ENCODE measurements around the gene ADGRG6.

ADGRG6 gene

DNA sequence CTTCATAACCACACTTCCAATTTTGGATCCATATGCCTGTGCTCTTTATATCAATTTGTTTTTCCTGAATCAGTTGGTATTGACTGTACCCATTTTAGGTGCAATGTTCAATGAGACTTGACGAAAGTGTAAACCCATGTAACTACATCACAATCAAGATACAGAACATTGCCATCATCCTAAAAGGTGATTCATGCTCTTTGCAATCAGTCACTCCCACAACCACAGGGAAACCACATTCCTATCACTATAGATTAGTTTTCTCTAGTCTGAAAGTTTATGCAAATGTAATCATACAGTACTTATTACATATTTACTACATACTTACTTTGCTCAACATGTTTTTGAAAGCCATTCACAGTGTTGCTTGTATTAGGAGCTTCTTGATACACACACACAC, 167.4 kb downstream of the ADGRG6 start:
- Histone ChIP-seq H3K4me3 (ENCODE audit: low read depth, low read length) (no peak overlapping the region), H3K4me1 (ENCODE audit: control insufficient read depth, insufficient read depth, low read length) (no peaks in the 10 kb centered on the region), H3K36me3 (ENCODE audit: control insufficient read depth in 2 of 2, insufficient read depth in 1 of 2, low read length in 2 of 2) (no peaks in the 10 kb centered on the region), H3K27ac (ENCODE audit: extremely low read depth, low read depth, low read length) (no peak overlapping the region), H3K9me3 (ENCODE audit: control insufficient read depth, insufficient read depth, low read depth, low read length) (no peaks in the 10 kb centered on the region)
- CTCF ChIA-PET, result interaction anchor here (0.6 kb wide), 1 partner anchor 354 kb away, joined by 3 read pairs; no protein-coding TSS in a partner anchor
- POLR2A ChIA-PET, result no interaction called here
- TF ChIP-seq KLF17 (tag by site-specific recombination; IDR thresholded peaks at IDR 0.05), result no peak
- TF ChIP-seq ZBTB44 (tag by site-specific recombination; IDR thresholded peaks at IDR 0.05), result no peak
- no peak for TF ChIP-seq PRDM10 (tag by site-specific recombination; IDR thresholded peaks at IDR 0.05)
- no peak for TF ChIP-seq ZNF48 (tag by site-specific recombination; IDR thresholded peaks at IDR 0.05)
- TF ChIP-seq MYNN (tag by site-specific recombination; IDR thresholded peaks at IDR 0.05; ENCODE audit: borderline replicate concordance), result no peak
- TF ChIP-seq ZNF548 (tag by site-specific recombination; IDR thresholded peaks at IDR 0.05), result no peak
- TF ChIP-seq, protein P1, sequence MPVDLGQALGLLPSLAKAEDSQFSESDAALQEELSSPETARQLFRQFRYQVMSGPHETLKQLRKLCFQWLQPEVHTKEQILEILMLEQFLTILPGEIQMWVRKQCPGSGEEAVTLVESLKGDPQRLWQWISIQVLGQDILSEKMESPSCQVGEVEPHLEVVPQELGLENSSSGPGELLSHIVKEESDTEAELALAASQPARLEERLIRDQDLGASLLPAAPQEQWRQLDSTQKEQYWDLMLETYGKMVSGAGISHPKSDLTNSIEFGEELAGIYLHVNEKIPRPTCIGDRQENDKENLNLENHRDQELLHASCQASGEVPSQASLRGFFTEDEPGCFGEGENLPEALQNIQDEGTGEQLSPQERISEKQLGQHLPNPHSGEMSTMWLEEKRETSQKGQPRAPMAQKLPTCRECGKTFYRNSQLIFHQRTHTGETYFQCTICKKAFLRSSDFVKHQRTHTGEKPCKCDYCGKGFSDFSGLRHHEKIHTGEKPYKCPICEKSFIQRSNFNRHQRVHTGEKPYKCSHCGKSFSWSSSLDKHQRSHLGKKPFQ (tag by site-specific recombination; IDR thresholded peaks at IDR 0.05), result no peak
- TF ChIP-seq HOXD13 (CRISPR knock-in tag; IDR thresholded peaks at IDR 0.05; ENCODE audit: borderline replicate concordance), result no peak
- TF ChIP-seq ZNF707 (tag by site-specific recombination; IDR thresholded peaks at IDR 0.05), result no peak

- no peak overlapping the region for H3K27ac ChIP-seq (ENCODE audit: extremely low read depth, low read depth, low read length)
- no peaks in the 10 kb centered on the region for H3K4me1 ChIP-seq (ENCODE audit: control insufficient read depth, insufficient read depth, low read length)
- no peaks in the 10 kb centered on the region for H3K9me3 ChIP-seq (ENCODE audit: control insufficient read depth, insufficient read depth, low read depth, low read length)
- no peak overlapping the region for H3K4me3 ChIP-seq (ENCODE audit: low read depth, low read length)
- H3K36me3 ChIP-seq (ENCODE audit: control insufficient read depth in 2 of 2, insufficient read depth in 1 of 2, low read length in 2 of 2), result no peaks in the 10 kb centered on the region
- POLR2A ChIA-PET, result no interaction called here
- TF ChIP-seq ZNF692 (tag by site-specific recombination; IDR thresholded peaks at IDR 0.05), result no peak
- TF ChIP-seq ZNF473 (tag by site-specific recombination; IDR thresholded peaks at IDR 0.05), result no peak
- CTCF ChIA-PET, result interaction anchor here (0.6 to 1.2 kb wide), 2 partner anchors 82 to 493 kb away, joined by 3 read pairs; no protein-coding TSS in a partner anchor
Measured at GRCh38 chr6:142470421-142470820, 168.6 kb downstream of the ADGRG6 start.
